ENCODE results near the gene THG1L. TPM values are rescaled to one million over a fixed set of nuclear protein-coding genes. Genes with fewer than 3 reads are reported as not detected.
A peak's percentile ranks its signal among the peaks of the same experiment; 100 is the strongest.

The THG1L gene
- polyA plus RNA-seq, 1 of the 3 experiments (the other 2 are of a cell fraction), result 37.0 TPM

DNA sequence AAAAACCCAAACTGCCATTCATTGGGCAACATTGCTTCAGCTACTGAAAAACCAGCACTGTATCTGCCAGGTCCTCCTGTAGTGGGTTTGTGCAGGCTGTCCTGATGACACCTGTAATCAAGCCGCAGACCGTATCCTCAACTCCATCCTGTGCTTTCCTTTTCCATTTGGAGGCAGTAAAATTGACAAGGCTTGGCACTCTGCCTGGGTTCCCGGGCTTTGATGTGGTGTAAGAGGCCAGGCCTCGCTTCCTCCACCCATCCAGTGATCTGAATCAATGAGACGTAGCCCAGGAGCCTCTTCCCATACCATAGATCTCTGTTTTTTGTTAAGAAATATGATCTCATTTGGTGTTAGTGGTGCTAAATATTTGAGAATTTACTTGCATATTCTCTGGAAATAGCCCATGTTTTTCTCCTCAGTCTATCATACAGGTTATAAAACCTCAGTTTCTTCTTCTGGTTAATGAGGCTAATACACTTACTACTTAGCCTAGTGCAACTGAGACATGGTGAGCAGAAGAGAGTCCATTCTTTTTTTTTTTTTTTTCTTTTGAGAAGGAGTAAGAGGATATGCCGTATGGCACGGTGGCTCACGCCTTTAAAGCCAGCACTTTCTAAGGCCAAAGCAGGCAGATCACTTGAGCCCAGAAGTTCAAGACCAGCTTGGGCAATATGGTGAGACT is 47.0 kb downstream of the THG1L start:
- WGBS (ENCODE audit: low lambda C conversion rate), result 46% methylated on average over 8 of the region's 8 CpGs
- H3K4me2 ChIP-seq, result no peak overlapping the region
- TF ChIP-seq EP300 (IDR thresholded peaks at IDR 0.05; ENCODE audit: borderline replicate concordance in 1 of 2, low read depth in 1 of 2, low read length in 1 of 2) (peak; percentile 18 to 32; a peak in 2 of 4 replicates), PBX3 (IDR thresholded peaks at IDR 0.05) (peak; percentile 74), RFX5 (IDR thresholded peaks at IDR 0.05; ENCODE audit: low read length) (no peak), RCOR1 (IDR thresholded peaks at IDR 0.05; ENCODE audit: low read length) (peak; percentile 29; the same call in 1 of the 2 replicates), IRF3 (IDR thresholded peaks at IDR 0.05; ENCODE audit: low read depth, low read length) (no peak), TCF12 (IDR thresholded peaks at IDR 0.05) (peak; percentile 87), NFIC (IDR thresholded peaks at IDR 0.05; ENCODE audit: borderline replicate concordance) (peak; percentile 77)
- H3K9ac ChIP-seq, result no peak overlapping the region
- H4K20me1 ChIP-seq (ENCODE audit: insufficient read depth), result no peaks in the 10 kb centered on the region
- CTCF ChIA-PET, result interaction anchor here (0.8 to 1.9 kb wide), 2 partner anchors 16 kb away, joined by 3 to 9 read pairs; no protein-coding TSS in a partner anchor
- peaks cover 0 to 5% of the 10 kb centered on the region in 2 experiments for H3K36me3 ChIP-seq (replicated peaks in 1 of 2; ENCODE audit: control insufficient read depth in 1 of 2, insufficient read depth in 2 of 2, low read length in 1 of 2)
- peak; percentile 43 for DNase-seq
- no peaks in the 10 kb centered on the region for H3F3A ChIP-seq (replicated peaks; ENCODE audit: insufficient read depth)
- no peaks in the 10 kb centered on the region for H3K9me3 ChIP-seq
- no peaks in the 10 kb centered on the region for H3K27me3 ChIP-seq (ENCODE audit: insufficient read depth)
- H3K4me1 ChIP-seq (ENCODE audit: control insufficient read depth in 1 of 2, insufficient read depth in 2 of 2, low read depth in 1 of 2, low read length in 1 of 2), result peaks cover 0 to 3% of the 10 kb centered on the region in 2 experiments; a peak in 1 of 4 replicates
- no peak overlapping the region for H3K4me3 ChIP-seq (ENCODE audit: low read depth in 2 of 2, low read length in 1 of 2)
- H3K79me2 ChIP-seq (ENCODE audit: insufficient read depth), result no peaks in the 10 kb centered on the region
- no peak overlapping the region for H2AFZ ChIP-seq (ENCODE audit: low read depth)
- H3K9me2 ChIP-seq, result no peaks in the 10 kb centered on the region
- POLR2A ChIA-PET, result no interaction called here
- H3K27ac ChIP-seq (ENCODE audit: low read depth in 2 of 2, low read length in 1 of 2), result no peak overlapping the region

GRCh38 chr5:157779221-157779620 is 48.0 kb downstream of the THG1L start:
- Histone ChIP-seq H3K27ac (ENCODE audit: low read depth in 2 of 2, low read length in 1 of 2) (no peak overlapping the region), H3K36me3 (replicated peaks in 1 of 2; ENCODE audit: control insufficient read depth in 1 of 2, insufficient read depth in 2 of 2, low read length in 1 of 2) (peaks cover under 1 to 5% of the 10 kb centered on the region in 2 experiments), H3K79me2 (ENCODE audit: insufficient read depth) (no peaks in the 10 kb centered on the region), H3K4me3 (ENCODE audit: low read depth in 2 of 2, low read length in 1 of 2) (no peak overlapping the region), H2AFZ (ENCODE audit: low read depth) (no peak overlapping the region), H3K9me3 (no peaks in the 10 kb centered on the region), H3F3A (replicated peaks; ENCODE audit: insufficient read depth) (no peaks in the 10 kb centered on the region), H3K9ac (no peak overlapping the region), H3K4me1 (ENCODE audit: control insufficient read depth in 1 of 2, insufficient read depth in 2 of 2, low read depth in 1 of 2, low read length in 1 of 2) (peaks cover 0 to 3% of the 10 kb centered on the region in 2 experiments; a peak in 1 of 4 replicates), H3K27me3 (ENCODE audit: insufficient read depth) (no peaks in the 10 kb centered on the region), H3K9me2 (no peaks in the 10 kb centered on the region), H4K20me1 (ENCODE audit: insufficient read depth) (no peaks in the 10 kb centered on the region), H3K4me2 (no peak overlapping the region)
- WGBS (ENCODE audit: low lambda C conversion rate), result 88% methylated on average over 6 of the region's 6 CpGs
- POLR2A ChIA-PET, result no interaction called here
- TF ChIP-seq, protein P1, sequence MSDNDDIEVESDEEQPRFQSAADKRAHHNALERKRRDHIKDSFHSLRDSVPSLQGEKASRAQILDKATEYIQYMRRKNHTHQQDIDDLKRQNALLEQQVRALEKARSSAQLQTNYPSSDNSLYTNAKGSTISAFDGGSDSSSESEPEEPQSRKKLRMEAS (IDR thresholded peaks at IDR 0.05; ENCODE audit: low read depth), result no peak
- TF ChIP-seq USF2 (IDR thresholded peaks at IDR 0.05; ENCODE audit: borderline replicate concordance, low read depth, low read length), result no peak
- no peak for TF ChIP-seq SIN3A (IDR thresholded peaks at IDR 0.05; ENCODE audit: borderline replicate concordance, low read depth, low read length)
- TF ChIP-seq GABPA (IDR thresholded peaks at IDR 0.05; ENCODE audit: low read depth), result no peak
- no peak for TF ChIP-seq FOXJ3 (CRISPR knock-in tag; IDR thresholded peaks at IDR 0.05)
- TF ChIP-seq POLR2AphosphoS5 (IDR thresholded peaks at IDR 0.05; ENCODE audit: low read depth, low read length), result no peak
- no peak for TF ChIP-seq JUND (IDR thresholded peaks at IDR 0.05)
- no peak for TF ChIP-seq RFX5 (IDR thresholded peaks at IDR 0.05; ENCODE audit: low read length)
- TF ChIP-seq GATA2 (CRISPR knock-in tag; IDR thresholded peaks at IDR 0.05), result no peak
- TF ChIP-seq MEF2A (IDR thresholded peaks at IDR 0.05; ENCODE audit: borderline replicate concordance, low read depth), result no peak
- no peak for TF ChIP-seq MXI1 (IDR thresholded peaks at IDR 0.05; ENCODE audit: low read depth, low read length)
- no peak for TF ChIP-seq FOSL2 (IDR thresholded peaks at IDR 0.05; ENCODE audit: borderline replicate concordance, low read depth)
- TF ChIP-seq EP300 (IDR thresholded peaks at IDR 0.05; ENCODE audit: borderline replicate concordance in 1 of 2, low read depth in 1 of 2, low read length in 1 of 2), result no peak
- TF ChIP-seq USF1 (IDR thresholded peaks at IDR 0.05; ENCODE audit: borderline replicate concordance, low read depth), result no peak
- CTCF ChIA-PET, result interaction anchor here (0.8 kb wide), 1 partner anchor 17 kb away, joined by 3 read pairs; no protein-coding TSS in a partner anchor
- DNase-seq, result no peak

Measured in SK-N-SH (cell line).